K562 (cell line): Measurements from ENCODE around the gene KRTAP5-1. TPM values are rescaled to one million over a fixed set of nuclear protein-coding genes. Genes with fewer than 3 reads are reported as not detected.

Experiments used
- ATAC-seq: fragments of 200-7000 bp; cut with Tn5 transposase; 3 replicates; pipeline ENCODE4 v1.9.1; 2020; ENCODE audit warnings: moderate library complexity
- BruUV-seq: library from RNA; stranded (reverse); fragments of 400-500 nt; replicated peaks from 2 replicates; lab custom pipeline; 2021; lab: Mats Ljungman, UMichigan
- CTCF ChIA-PET: fragments of 300-600 bp; formaldehyde crosslinking; extraction: SDS; loops from one replicate; lab custom pipeline; 2021; ENCODE audit warnings: low intra/inter-chr PET ratio; lab: Yijun Ruan, JAX
- POLR2A ChIA-PET: fragments of 300-600, 350-650 bp; sonication (Branson Sonifier 250); formaldehyde crosslinking; extraction: SDS; loops from one replicate; lab custom pipeline; 2021; ENCODE audit warnings: antibody characterized with exemption, inconsistent platforms; lab: Yijun Ruan, JAX
- DNase-seq, 4 experiments: peaks; one replicate each; pipeline versions ENCODE4 v3.0.0 to v3.0.0-alpha.2; 2011 to 2018; ENCODE audit warnings: low spot score in 3 of 4, mixed read lengths in 3 of 4; ENCODE audit errors: extremely low read depth in 1 of 4
- FAIRE-seq: peaks from 2 replicates; lab custom pipeline; 2011; peaks lifted over from hg19 to GRCh38; lab: Jason Lieb, UNC
- H2AFZ ChIP-seq: 2 replicates; pipeline ENCODE4 v1.6.0; 2011; ENCODE audit warnings: low read depth, low read length, control low read depth, inconsistent platforms
- H3K27ac ChIP-seq: fragments of 200-600 bp; 3 replicates; pipeline ENCODE4 v1.8.0; 2011; ENCODE audit warnings: low read depth, mild to moderate bottlenecking, control low read depth, inconsistent platforms, low read length, moderate library complexity, mixed read lengths; ENCODE audit errors: extremely low read depth
- H3K27me3 ChIP-seq, 2 experiments: fragments of 300-600 bp in 1 of 2; 2 replicates in 1 of 2; 3 replicates in 1 of 2; pipeline versions ENCODE4 v1.6.0 to v1.8.0; 2011; ENCODE audit warnings: inconsistent platforms in 2 of 2, low read length in 2 of 2, mild to moderate bottlenecking in 1 of 2, mixed read lengths in 1 of 2, moderate library complexity in 1 of 2; ENCODE audit not compliant: control insufficient read depth in 2 of 2, insufficient read depth in 2 of 2
- H3K36me3 ChIP-seq: fragments of 300-600 bp; 3 replicates; pipeline ENCODE4 v1.8.0; 2011; ENCODE audit warnings: mild to moderate bottlenecking, low read length, inconsistent platforms; ENCODE audit not compliant: control insufficient read depth, insufficient read depth
- H3K4me1 ChIP-seq, 2 experiments: fragments of 200-600 bp in 1 of 2; replicated peaks in 1 of 2; 2 replicates in 1 of 2; 3 replicates in 1 of 2; pipeline versions ENCODE4 v1.5.1 to v1.8.0; 2011; ENCODE audit warnings: inconsistent platforms in 2 of 2, low read length in 2 of 2, mild to moderate bottlenecking in 1 of 2, mixed read lengths in 1 of 2, moderate library complexity in 1 of 2; ENCODE audit not compliant: control insufficient read depth in 2 of 2, insufficient read depth in 2 of 2
- H3K4me2 ChIP-seq: 2 replicates; pipeline ENCODE4 v1.6.1; 2011; ENCODE audit warnings: low read length, control low read depth, inconsistent platforms, mixed read lengths; ENCODE audit not compliant: insufficient read depth
- H3K4me3 ChIP-seq: fragments of 200-600 bp; sonication (generic), shearing (Covaris generic); 2 replicates; pipeline ENCODE4 v1.5.1; 2016; ENCODE audit warnings: control low read depth, inconsistent platforms
- H3K79me2 ChIP-seq: fragments of 200-600 bp; 3 replicates; pipeline ENCODE4 v1.8.0; 2011; ENCODE audit warnings: low read length, inconsistent platforms; ENCODE audit not compliant: control insufficient read depth, insufficient read depth
- H3K9ac ChIP-seq, 2 experiments: 2 replicates each; pipeline versions ENCODE4 v1.6.0 to v1.6.1; 2011; ENCODE audit warnings: low read depth in 2 of 2, low read length in 2 of 2, control low read depth in 1 of 2, inconsistent platforms in 1 of 2, mild to moderate bottlenecking in 1 of 2, mixed read lengths in 1 of 2; ENCODE audit not compliant: insufficient read depth in 1 of 2
- H3K9me1 ChIP-seq: one replicate; pipeline ENCODE4 v1.6.0; 2011; ENCODE audit warnings: inconsistent platforms, mild to moderate bottlenecking, low read length, moderate library complexity; ENCODE audit not compliant: control insufficient read depth, insufficient read depth
- H3K9me3 ChIP-seq: replicated peaks from 2 replicates; pipeline ENCODE4 v1.5.1; 2011; ENCODE audit warnings: low read depth, low read length, inconsistent platforms; ENCODE audit not compliant: control insufficient read depth, insufficient read depth
- H4K20me1 ChIP-seq: replicated peaks from 2 replicates; pipeline ENCODE4 v1.6.1; 2011; ENCODE audit warnings: low read length, inconsistent platforms, mixed read lengths; ENCODE audit not compliant: control insufficient read depth, insufficient read depth
- E2F4 ChIP-seq: sonication (generic); formaldehyde crosslinking; IDR thresholded peaks from 2 replicates; pipeline ENCODE4 v1.8.0; 2022; ENCODE audit warnings: mild to moderate bottlenecking, low read depth, missing genetic modification reagents
- PHF21A ChIP-seq: fragments of 450-650 bp; IDR thresholded peaks from 2 replicates; pipeline ENCODE4 v1.6.1; 2017; ENCODE audit warnings: low read depth, borderline replicate concordance
- SAFB ChIP-seq: fragments of 200-400 bp; formaldehyde crosslinking; IDR thresholded peaks from 2 replicates; pipeline ENCODE4 v1.6.1; 2017; ENCODE audit warnings: low read depth, low read length, borderline replicate concordance
- WGBS: fragments of 100-300 bp; shearing (Covaris generic); methylation state at CpG from one replicate; pipeline ENCODE4 v1.1.6; 2016; ENCODE audit warnings: low coverage, mixed read lengths; ENCODE audit not compliant: insufficient coverage; ENCODE audit errors: missing lambda C conversion rate; 5-methylcytosine and 5-hydroxymethylcytosine counted together
- in situ Hi-C: fragments of 300-500 bp; cut with MboI; formaldehyde crosslinking; loops from 4 replicates; pipeline ENCODE4 v1.15.0; 2018; ENCODE audit warnings: inconsistent platforms, mixed read lengths
- intact Hi-C: fragments of 100-400 bp; cut with micrococcal nuclease; formaldehyde crosslinking; loops from 2 replicates; pipeline ENCODE4 v1.14.2; 2022
- polyA plus RNA-seq, 8 experiments: library from polyadenylated mRNA; depleted of rRNA in 4 of 8; stranded (reverse) in 5 of 8; unstranded in 3 of 8; fragments of >200 nt; fragmentation: Nextera tagmentation in 2 of 8; fragmentation: Illumina TruSeq in 1 of 8; extraction: Ambion mirVana in 2 of 8; extraction: Trizol in 1 of 8; gene quantifications; 2 replicates each; pipeline versions ENCODE4 v1.2.1 to v1.2.3, GENCODE V29; 2011 to 2014; ENCODE audit warnings: inconsistent platforms in 1 of 8, missing spikeins in 1 of 8
- total RNA-seq, 7 experiments: library from RNA; depleted of rRNA in 6 of 7; stranded (reverse); fragments of >200 nt in 6 of 7; fragmentation: Illumina TruSeq in 2 of 7; extraction: Trizol in 2 of 7; gene quantifications; 2 replicates each; pipeline versions ENCODE4 v1.2.1 to v1.2.3, GENCODE V29; 2011 to 2021; ENCODE audit warnings: low replicate concordance in 1 of 7
- TF ChIP-seq, protein P1 (sequence below): fragments of 250-450 bp; sonication (Bioruptor Pico); IDR thresholded peaks from 2 replicates; pipeline ENCODE4 v1.5.1; 2021; ENCODE audit warnings: mild to moderate bottlenecking

The KRTAP5-1 gene
- total and polyA plus RNA-seq, 9 of the 15 experiments (the other 6 are each of a cell fraction or from before 2014, with no cell fraction given), result not detected

DNA sequence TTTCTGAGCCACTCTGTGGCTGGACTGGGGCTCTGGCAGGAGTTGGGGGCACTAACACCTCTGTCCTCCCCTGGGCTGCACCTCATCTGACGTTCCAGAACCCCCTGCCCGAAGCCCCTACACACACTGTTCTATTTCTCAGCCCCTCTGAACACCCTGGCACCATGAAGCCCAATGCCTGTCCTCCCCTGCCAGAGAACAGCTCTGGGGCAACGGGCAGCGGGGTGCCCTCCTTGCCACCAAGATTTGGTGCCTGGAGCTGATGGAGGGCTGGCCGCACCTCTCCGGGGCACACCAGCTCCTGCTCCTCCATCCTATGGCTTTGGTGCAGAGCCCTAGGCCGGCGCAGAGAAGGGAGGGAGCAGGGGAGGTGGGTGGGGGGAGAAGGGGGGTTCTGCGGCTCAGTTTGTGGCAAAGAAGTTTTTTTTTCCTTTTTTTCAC lies 29.4 kb downstream of the KRTAP5-1 start:
- H3K4me1 ChIP-seq, result peaks cover 0 to 39% of the 10 kb centered on the region in 2 experiments; a peak in 1 of 5 replicates
- no peak overlapping the region for H3K4me2 ChIP-seq
- in situ Hi-C loops, result no loop called here
- H3K4me3 ChIP-seq, result no peak overlapping the region
- WGBS, result 50% methylated on average over 2 of the region's 9 CpGs
- no peaks in the 10 kb centered on the region for H3K79me2 ChIP-seq
- BruUV-seq, result no TSS peak
- no peaks in the 10 kb centered on the region for H3K9me1 ChIP-seq
- no peaks in the 10 kb centered on the region for H3K36me3 ChIP-seq
- POLR2A ChIA-PET, result interaction anchor here (0.6 kb wide), 1 partner anchor 35 kb away, joined by 3 read pairs; no protein-coding TSS in a partner anchor
- peaks cover 13% of the 10 kb centered on the region for H4K20me1 ChIP-seq
- ATAC-seq (no peak), FAIRE-seq (no peak), DNase-seq (no peak)
- intact Hi-C loops, result no loop called here
- no peaks in the 10 kb centered on the region for H3K9me3 ChIP-seq
- H3K9ac ChIP-seq, result no peak overlapping the region
- TF ChIP-seq E2F4, result no peak
- no peak for TF ChIP-seq SAFB
- TF ChIP-seq PHF21A, result no peak
- TF ChIP-seq, protein P1, sequence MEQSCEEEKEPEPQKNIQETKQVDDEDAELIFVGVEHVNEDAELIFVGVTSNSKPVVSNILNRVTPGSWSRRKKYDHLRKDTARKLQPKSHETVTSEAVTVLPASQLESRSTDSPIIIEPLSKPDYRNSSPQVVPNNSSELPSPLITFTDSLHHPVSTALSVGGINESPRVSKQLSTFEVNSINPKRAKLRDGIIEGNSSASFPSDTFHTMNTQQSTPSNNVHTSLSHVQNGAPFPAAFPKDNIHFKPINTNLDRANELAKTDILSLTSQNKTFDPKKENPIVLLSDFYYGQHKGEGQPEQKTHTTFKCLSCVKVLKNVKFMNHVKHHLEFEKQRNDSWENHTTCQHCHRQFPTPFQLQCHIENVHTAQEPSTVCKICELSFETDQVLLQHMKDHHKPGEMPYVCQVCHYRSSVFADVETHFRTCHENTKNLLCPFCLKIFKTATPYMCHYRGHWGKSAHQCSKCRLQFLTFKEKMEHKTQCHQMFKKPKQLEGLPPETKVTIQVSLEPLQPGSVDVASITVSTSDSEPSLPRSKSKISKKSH, result no peak
- TF ChIP-seq, all 486 proteins: peak for 0
- Histone ChIP-seq H2AFZ (no peak overlapping the region), H3K27me3 (peaks cover 0 to 18% of the 10 kb centered on the region in 2 experiments; a peak in 2 of 5 replicates), H3K27ac (no peak overlapping the region)
- CTCF ChIA-PET, result no interaction called here
